Stimulated activated naive CD8-positive, alpha-beta T cell treated with anti-CD3 and anti-CD28 coated beads, Interleukin-15, Interleukin-2, amounts not matched to agents 100 U/mL and 50 U/mL, for 24 hours (primary cell): Measurements from ENCODE around the gene HEPHL1.
"Not testable (repeated sequence)": the region's sequence is repeated elsewhere in the genome, so short reads cannot be mapped to it uniquely, and the experiment has no call there.

Source experiments
- ATAC-seq: fragments of 150-1000 bp; cut with Tn5 transposase; one replicate; pipeline ENCODE4 v1.10.0; 2021
- DNase-seq: peaks from one replicate; pipeline ENCODE4 v3.0.0; 2021

Gene HEPHL1

GRCh38 chr11:94090401-94090800 lies 69.2 kb downstream of the HEPHL1 start:
- DNase-seq (no peak), ATAC-seq (no peak)

DNA sequence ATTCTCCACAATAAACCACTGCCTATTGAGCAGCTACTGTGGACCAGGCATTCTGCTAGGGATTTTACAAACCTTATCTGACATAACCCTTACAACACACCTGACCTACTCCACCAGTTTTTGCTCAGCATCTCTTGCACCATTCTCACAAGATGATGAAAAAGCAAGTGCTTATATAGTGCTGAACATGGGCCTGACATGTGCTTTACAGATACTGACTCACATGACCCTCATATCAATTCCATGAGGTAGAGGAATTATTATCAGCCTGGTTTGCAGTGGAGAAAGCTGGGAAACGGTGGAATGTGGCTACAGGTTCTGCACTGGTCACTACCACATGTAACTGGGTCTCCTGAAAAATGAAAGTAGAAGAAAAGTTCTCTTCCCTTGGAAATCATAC lies 69.9 kb downstream of the HEPHL1 start:
- ATAC-seq = no peak
- no peak for DNase-seq

GRCh38 chr11:94100253-94100652 lies 79.1 kb downstream of the HEPHL1 start:
- no peak for DNase-seq
- ATAC-seq = no peak

DNA sequence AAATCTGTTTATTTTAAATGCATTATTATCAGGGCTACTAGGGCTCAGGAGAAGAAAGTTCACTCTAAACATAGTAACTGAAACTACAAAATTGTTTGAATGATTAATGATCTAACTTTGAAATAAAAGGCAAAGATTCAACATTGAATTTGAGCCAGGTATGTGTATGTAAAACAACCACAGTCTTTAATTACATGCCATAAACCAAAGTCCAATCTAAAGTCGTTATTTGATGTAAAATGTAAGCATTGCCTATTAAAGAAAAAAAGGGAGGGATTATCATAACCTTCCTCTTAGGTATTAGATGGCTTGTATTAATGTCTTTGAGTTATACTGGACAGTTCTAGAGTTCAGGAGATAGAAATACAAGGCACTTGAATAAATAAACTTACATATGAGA lies 82.3 kb downstream of the HEPHL1 start:
- ATAC-seq = no peak
- DNase-seq = no peak

GRCh38 chr11:94104734-94105133 lies 83.6 kb downstream of the HEPHL1 start:
- DNase-seq = no peak
- ATAC-seq = no peak

GRCh38 chr11:94106716-94107115 lies 85.6 kb downstream of the HEPHL1 start:
- DNase-seq (no peak), ATAC-seq (no peak)

DNA sequence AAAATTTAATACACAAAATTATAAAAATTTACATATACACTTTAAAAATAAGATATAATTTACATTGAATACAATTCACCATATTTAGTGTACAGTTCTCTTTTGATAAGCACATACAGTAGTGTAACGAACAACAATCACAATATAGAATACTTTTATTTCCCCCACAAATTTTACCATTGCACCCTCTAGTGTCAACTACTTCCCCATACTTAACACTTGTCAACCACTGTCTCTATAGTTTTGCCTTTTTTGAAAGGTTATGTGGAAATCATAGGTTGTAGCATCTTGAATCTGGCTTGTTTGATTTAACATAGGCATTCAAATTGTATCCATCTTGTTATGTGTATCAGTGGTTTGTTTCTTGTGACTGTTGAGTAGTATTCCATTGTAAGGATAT lies 86.2 kb downstream of the HEPHL1 start:
- ATAC-seq (no peak), DNase-seq (no peak)

DNA sequence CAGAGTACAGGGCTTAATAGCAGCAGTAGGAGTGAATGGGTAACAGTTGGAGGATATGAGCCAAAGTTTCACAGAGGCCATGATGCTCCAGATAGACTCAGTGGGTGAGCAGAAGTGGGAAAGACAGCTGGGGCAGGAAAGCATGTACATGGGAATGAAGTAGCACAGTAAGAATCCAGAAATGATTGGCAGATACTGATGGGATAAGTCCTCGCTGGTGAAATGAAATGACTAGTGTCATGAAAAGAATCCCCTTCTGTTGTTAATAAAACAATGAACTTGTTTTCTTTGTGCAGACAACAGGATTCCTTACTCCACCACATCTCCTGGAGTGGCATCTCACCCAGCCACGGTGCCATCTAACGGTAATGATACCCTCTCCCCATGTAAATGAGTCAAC lies 90.1 kb downstream of the HEPHL1 start:
- DNase-seq = no peak
- ATAC-seq = no peak

DNA sequence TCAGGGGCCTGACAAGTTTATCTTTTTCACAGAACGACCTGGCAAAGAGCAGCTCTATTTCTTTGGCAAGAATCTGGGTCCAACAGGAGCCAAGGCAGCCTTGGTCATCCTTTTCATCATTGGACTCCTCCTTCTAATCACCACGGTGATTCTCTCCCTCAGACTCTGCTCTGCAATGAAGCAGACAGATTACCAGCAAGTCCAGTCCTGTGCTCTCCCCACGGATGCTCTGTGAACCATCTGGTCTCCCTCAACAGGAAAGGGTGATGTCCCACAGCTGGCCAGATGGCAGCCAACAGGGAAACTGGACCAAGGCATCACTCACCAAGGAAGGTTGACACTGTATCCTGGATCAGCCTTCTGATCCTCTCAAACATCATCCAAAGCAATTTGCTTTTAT lies 90.5 kb downstream of the HEPHL1 start:
- ATAC-seq = no peak

GRCh38 chr11:94112206-94112953 lies 91.2 kb downstream of the HEPHL1 start:
- ATAC-seq (no peak), DNase-seq (no peak)

More for the DNA sequence above, 90.5 kb downstream of the HEPHL1 start:
- DNase-seq = no peak

DNA sequence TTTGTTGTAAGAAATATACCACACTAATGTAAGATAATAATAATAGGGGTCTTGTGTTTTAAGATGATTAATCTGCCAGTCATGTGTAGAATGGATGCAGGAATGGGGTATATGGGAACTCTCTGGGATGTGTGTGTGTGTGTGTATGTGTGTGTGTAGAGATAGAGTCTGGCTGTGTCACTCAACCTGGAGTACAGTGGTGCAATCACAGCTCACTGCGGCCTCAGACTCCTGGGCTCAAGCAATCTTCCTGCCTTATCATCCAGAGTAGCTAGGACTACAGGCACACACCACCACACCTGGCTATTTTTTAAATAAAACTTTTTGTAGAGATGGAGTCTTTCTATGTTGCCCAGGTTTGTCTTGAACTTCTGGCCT lies 96.0 kb downstream of the HEPHL1 start:
- DNase-seq (no peak), ATAC-seq (no peak)

- DNase-seq = no peak
- no peak for ATAC-seq
These were observed 96.7 kb downstream of the HEPHL1 start for GRCh38 chr11:94117871-94118270.

- DNase-seq, ATAC-seq: not testable (repeated sequence)
These were observed 98.5 kb downstream of the HEPHL1 start for GRCh38 chr11:94119676-94120075.

DNA sequence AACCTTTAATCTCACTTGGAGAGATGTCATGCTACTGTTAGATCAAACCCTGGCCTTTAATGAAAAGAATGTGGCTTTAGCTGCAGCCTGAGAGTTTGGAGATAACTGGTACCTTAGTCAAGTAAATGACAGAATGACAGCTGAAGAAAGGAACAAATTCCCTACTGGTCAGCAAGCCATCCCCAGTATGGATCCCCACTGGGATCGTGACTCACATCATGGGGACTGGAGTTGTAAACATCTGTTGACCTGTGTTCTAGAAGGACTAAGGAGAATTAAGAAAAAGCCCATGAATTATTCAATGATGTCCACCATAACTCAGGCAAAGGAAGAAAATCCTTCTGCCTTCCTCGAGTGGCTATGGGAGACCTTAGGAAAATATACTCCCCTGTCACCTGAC lies 99.4 kb downstream of the HEPHL1 start:
- ATAC-seq, DNase-seq: not testable (repeated sequence)

DNA sequence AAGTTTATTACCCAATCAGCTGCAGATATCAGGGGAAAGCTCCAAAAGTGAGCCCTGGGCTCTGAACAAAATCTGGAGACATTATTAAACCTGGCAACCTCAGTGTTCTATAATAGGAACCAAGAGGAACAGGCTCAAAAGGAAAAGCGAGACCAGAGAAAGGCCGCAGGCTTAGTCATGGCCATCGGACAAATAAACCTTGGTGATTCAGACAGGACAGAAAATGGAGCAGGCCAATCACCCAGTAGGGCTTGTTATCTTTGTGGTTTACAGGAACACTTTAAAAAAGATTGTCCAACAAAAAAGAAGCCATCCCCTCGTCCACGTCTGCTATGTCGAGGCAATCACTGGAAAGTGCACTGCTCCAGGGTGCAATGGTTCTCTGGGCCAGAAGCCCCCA lies 99.8 kb downstream of the HEPHL1 start:
- DNase-seq (no peak), ATAC-seq (no peak)

GRCh38 chr11:94125407-94126115 lies 104.4 kb downstream of the HEPHL1 start:
- DNase-seq (no peak), ATAC-seq (no peak)

DNA sequence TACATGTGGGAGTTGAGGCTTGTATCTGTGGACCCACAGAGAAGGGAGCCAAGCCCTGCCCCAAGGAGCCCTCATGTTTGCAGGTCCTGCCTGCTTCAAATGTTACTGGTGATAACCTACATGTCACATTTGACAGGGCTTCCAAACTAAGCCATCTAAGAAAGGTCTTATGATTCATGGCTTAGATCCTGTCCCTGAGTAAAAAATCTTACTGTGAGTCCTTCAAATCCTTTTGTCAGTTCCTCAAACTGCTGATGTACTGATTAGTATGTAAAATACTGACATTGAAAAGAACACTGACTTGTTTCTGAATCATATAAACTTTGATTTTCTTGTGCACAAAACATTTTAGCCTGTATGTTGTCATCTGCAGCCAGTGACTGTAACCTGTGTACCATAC lies 106.5 kb downstream of the HEPHL1 start:
- ATAC-seq = no peak

DNA sequence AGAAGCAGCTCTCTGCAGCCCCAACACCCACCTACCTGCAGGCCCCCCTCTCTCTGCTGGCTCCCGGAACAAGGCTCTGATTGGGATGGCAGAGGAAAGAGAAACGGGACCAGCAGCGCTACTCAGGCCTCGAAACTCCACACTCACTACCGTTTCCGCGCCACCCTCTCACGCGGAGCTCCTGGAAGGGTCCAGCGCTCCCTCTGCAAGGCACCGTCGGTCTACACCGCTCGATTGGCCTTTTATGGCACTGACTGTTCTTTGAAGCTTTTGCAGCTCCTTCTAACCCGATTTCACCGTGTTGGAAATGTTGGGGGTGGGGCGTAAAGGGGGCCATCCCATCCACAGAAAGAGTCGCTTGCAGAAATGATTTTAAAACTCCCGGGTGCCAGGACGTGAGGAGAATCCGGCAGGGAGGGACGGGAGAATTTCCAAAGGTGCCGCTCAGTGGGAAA lies 107.2 kb downstream of the HEPHL1 start:
- no peak for DNase-seq
- peak; percentile 40 for ATAC-seq

More for the DNA sequence above, 106.5 kb downstream of the HEPHL1 start:
- no peak for DNase-seq

DNA sequence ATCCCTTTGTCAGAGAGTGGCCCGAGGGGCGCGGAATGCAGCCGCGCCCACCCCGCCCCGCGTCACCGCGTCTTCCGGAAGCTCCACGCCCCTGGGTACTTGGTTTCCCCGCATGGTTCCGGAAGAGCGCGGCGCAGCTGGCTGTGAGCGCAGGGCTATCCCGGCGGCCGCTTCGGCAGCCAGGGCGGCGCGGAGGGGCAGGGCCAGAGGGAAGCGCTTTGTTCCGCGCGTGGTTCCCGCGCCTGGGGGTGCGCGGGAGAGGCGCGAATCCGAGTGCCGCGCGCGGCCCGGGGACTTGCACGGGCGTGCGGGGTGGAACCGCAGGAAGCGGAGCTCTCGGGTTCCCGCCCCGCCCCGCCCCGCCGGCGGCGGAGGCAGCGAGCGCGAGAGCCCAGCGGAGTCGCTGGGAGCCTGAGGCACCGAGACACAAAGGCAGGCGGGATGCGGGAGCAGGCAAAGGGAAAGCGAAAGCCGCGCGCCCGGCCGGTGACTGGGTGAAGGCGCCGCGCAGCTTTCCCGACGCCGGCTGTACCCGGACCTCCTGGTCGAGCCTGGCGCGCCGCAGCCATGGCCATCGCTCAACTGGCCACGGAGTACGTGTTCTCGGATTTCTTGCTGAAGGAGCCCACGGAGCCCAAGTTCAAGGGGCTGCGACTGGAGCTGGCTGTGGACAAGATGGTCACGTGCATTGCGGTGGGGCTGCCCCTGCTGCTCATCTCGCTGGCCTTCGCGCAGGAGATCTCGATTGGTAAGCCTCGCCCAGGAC lies 107.8 kb downstream of the HEPHL1 start, which contains the start of gene PANX1:
Gene PANX1, plus strand, starts transcription at position 96 of the 766 bp plus-strand sequence. Its CDS starts 472 bp downstream, at position 568.
- DNase-seq (peak; percentile 83), ATAC-seq (peak; percentile 92)

GRCh38 chr11:94129512-94130297 lies 108.6 kb downstream of the HEPHL1 start:
- no peak for DNase-seq
- no peak for ATAC-seq

GRCh38 chr11:94130298-94131046 lies 109.3 kb downstream of the HEPHL1 start:
- ATAC-seq (no peak), DNase-seq (no peak)
